GM12864 (cell line): ENCODE measurements around the gene PRKG1.

ENCODE experiments used
- DNase-seq: peaks from one replicate; pipeline ENCODE4 v3.0.0-alpha.2; 2011; ENCODE audit warnings: low read depth
- H3K4me3 ChIP-seq: 2 replicates; pipeline ENCODE4 v1.5.1; 2011; ENCODE audit warnings: mild to moderate bottlenecking, low read depth, low read length, control low read depth
- CTCF ChIP-seq: IDR thresholded peaks from 2 replicates; pipeline ENCODE4 v1.5.1; 2011; ENCODE audit warnings: low read depth, mild to moderate bottlenecking, moderate library complexity, low read length, control low read depth, inconsistent platforms; ENCODE audit errors: missing control alignments

The PRKG1 gene

GRCh38 chr10:51082857-51083256, 8.6 kb downstream of the PRKG1 start:
- H3K4me3 ChIP-seq: no peak overlapping the region
- TF ChIP-seq CTCF: no peak
- DNase-seq: no peak

- no peak for TF ChIP-seq CTCF
- H3K4me3 ChIP-seq: no peak overlapping the region
- no peak for DNase-seq
Observed at GRCh38 chr10:51083356-51083853, 9.1 kb downstream of the PRKG1 start.

- no peak for TF ChIP-seq CTCF
- H3K4me3 ChIP-seq: no peak overlapping the region
- no peak for DNase-seq
Observed at GRCh38 chr10:51085204-51085603, 10.9 kb downstream of the PRKG1 start.

- no peak overlapping the region for H3K4me3 ChIP-seq
- TF ChIP-seq CTCF: no peak
- no peak for DNase-seq
Observed at GRCh38 chr10:51086710-51087109, 12.4 kb downstream of the PRKG1 start.

GRCh38 chr10:51087114-51087513, 12.8 kb downstream of the PRKG1 start:
- TF ChIP-seq CTCF: no peak
- no peak for DNase-seq
- H3K4me3 ChIP-seq: no peak overlapping the region

GRCh38 chr10:51090190-51090589, 15.9 kb downstream of the PRKG1 start:
- TF ChIP-seq CTCF: no peak
- H3K4me3 ChIP-seq: no peak overlapping the region
- DNase-seq: no peak

GRCh38 chr10:51092402-51092801, 18.1 kb downstream of the PRKG1 start:
- no peak for TF ChIP-seq CTCF
- no peak overlapping the region for H3K4me3 ChIP-seq
- DNase-seq: no peak
